Stimulated activated CD4-positive, alpha-beta T cell treated with anti-CD3 and anti-CD28 coated beads, Interleukin-1b, Interleukin-23, amount 100 ng/mL, for 4 hours (primary cell): ENCODE results near the gene NR6A1.
"Not testable (repeated sequence)": the region's sequence is repeated elsewhere in the genome, so short reads cannot be mapped to it uniquely, and the experiment has no call there.

ENCODE experiments used
- DNase-seq, 2 donors: peaks; one replicate each; pipeline ENCODE4 v3.0.0-alpha.2; 2020; ENCODE audit warnings: low read depth in 2 of 2

NR6A1 gene

DNA sequence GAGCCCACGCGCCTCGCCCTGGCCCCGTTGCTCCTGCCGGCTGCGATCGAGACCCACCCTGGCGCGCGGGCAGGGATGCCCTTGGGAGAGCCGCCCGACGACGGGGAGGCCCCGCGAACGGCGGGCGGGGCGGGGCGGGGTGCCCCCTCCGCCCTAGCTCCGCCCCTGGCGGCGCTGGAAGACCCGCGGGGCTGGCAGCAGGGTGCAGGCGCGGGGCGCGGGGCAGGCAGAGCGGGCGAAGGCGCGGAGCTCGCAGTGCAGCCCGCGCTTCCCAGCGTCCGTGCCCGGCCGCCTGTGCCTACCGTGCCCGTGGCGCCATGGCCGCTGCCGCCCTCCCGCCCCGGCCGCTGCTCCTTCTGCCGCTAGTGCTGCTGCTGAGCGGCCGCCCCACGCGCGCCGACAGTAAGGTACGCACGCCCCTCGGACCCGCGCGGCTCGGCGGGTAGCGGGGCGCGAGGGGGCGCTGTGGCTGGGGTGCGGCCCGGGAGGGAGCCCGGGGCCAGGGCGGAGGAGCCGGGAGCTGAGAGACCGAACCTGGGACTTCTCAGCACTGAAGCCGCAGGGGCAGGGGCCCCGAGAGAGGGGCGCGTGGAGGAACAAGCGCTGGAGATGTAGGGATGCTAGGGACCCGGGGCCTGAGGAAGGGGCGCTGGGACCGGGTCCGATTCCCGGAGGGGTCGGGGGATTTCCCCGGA lies 6.0 kb upstream of the NR6A1 start, which contains the start of gene OLFML2A:
Gene OLFML2A, plus strand, starts transcription at position 180 of the 695 bp plus-strand sequence. Its CDS starts 138 bp downstream, at position 318.
- DNase-seq = peak in 1 of 2 donors; percentile 15

- DNase-seq = no peak
These were observed 5.5 kb upstream of the NR6A1 start for GRCh38 chr9:124776618-124776953.

DNA sequence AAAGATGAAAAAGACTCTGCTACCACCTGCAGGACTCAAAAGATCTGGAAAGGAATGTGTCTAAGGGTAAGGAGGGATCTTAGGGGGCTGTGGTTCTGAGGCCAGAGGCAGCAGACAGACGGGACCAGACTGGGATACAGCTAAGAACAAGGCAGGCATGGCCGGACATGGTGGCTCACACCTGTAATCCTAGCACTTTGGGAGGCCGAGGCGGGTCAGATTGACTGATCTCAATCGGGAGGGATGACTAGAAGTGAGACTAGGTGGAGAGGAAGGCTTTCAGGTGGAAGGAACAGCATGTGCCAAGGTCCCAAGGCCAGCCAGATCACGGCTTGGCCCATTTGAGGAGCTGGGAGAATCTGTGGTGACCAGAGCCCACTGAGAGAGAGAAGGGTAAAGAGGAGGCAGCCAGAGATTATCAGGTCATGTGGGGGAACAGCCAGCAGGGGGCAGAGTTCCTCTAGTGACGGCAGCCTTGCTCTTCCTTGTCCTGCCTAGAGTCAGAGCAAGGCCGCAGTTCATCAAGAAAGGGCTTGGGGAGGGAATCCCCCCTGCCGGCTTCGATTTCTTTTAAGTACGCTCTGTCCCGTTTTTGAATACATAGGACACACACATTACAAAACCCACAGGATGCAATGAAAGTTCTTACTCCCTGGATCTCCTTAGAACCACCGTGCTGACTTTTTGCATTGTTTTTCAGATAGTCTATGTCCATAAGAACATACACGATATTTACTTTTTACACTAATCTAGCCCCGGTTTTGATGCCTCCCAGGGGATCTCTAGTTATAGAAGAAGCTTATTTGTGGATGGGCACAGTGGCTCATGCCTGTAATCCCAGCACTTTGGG lies 3.2 kb upstream of the NR6A1 start:
- DNase-seq = peak; percentile 82 to 84

DNA sequence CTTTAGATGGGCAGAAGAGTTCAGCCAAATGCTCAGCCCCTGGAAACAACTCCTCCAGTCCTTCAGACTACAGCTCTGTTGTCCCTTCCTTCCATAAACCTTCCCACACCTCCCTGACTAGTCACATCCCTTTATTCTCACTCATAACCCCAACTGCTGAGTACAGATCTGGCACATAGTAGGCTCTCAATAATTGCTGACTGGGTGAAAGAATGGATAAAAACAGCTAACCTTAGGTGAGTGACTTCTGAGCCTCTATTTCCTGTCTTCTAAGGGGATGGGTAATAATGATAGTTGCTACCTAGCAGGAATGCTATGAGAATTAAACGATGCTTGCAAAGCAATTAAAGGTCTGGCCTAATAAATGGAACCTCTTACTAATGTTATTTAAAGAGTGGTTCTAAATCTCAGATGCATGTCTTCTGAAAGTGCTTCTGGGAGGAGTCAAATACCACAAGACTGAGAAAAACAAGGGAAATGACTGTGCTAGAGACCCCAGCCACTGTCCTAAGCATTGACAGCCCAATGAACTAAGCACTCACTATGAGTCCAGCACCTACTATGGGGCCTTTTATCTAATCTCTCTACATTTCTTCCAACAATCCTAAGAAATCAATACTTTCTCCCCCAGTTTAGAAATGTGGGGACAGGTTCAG lies 2.5 kb upstream of the NR6A1 start:
- DNase-seq = no peak

- not testable (repeated sequence) for DNase-seq
These were observed 1.8 kb upstream of the NR6A1 start for GRCh38 chr9:124772877-124773276.

DNA sequence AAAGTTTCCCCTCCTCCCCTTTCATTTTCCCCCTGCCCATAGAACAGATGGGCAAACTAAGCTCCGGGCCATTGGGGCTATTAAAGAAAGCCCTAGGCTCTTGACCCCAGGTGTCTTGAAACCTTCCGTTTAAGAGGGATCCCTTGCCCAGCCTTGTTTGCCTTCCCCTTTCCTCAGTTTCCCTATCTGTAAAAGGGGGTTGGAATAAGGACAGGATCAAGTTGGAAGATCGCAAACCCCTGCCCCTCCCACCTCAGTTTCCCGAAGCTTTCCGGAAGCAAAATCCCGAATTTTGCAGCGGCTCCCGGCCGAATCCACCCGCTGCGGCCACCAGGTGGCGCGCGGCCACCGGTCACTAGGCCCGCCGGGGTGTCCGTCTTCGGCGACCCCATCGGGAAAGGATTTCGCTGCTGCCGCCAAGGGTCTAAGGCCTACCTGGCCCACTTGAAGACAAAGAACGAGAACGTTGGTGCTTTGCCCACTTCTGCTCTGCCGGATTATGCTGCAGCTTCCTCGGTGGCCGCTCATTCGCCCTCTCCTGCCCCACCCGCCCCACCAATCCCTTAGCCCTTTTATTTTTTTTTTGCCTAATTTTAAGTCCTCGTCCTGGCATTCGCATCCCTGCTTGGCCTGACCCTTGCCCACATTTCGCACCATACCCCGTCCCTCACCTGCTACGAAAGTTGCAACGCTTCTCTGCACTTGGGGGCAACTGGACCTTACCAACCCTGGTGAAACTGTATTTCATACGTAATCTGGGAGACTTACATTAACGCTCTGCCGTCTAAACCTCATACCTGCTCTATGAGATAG lies 962 bp upstream of the NR6A1 start:
- peak in 1 of 2 donors; percentile 44 for DNase-seq

GRCh38 chr9:124770359-124771020 lies 621 bp downstream of the NR6A1 start:
- DNase-seq = peak in 1 of 2 donors; percentile 22

- DNase-seq = peak in 1 of 2 donors; percentile 20
These were observed 1.4 kb downstream of the NR6A1 start for GRCh38 chr9:124769549-124770358.

- DNase-seq = no peak
These were observed 2.2 kb downstream of the NR6A1 start for GRCh38 chr9:124768750-124769548.

DNA sequence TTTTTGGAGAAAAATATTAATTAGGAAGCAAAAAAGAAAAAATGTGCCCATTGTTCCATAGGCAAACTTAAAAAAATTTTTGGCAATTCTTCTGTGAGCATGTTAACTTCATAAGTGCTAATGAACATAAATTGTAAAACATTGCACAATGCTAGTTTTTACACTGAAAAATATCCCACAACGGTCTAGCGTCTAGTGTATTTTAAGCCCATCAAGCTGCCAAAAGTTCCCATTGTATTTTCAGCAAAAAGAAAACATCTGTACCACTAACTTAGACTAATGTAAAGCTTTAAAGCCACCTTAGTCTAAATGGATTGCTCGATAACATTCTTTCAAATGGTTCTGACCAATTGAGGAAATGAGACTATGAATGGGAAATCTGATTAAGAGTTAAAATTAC lies 2.8 kb downstream of the NR6A1 start:
- no peak for DNase-seq

DNA sequence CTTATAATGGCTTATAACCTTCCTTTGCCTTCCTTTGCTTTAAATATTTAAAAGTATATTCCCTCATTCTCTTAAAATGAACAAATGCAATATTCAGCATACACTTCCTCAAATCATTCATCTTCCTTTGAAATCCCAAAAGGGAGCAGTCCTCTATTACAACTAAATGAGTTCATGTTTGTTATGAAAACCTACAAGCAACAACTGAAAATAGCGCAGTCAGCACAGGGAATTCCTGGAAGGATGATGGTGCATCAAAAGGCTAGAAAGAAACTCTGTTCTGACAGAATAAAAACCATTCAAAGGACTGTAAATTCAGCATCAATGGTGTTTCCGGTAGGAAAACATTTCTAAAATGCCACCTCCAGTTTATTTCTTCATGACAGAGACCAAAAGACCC lies 3.3 kb downstream of the NR6A1 start:
- no peak for DNase-seq

DNA sequence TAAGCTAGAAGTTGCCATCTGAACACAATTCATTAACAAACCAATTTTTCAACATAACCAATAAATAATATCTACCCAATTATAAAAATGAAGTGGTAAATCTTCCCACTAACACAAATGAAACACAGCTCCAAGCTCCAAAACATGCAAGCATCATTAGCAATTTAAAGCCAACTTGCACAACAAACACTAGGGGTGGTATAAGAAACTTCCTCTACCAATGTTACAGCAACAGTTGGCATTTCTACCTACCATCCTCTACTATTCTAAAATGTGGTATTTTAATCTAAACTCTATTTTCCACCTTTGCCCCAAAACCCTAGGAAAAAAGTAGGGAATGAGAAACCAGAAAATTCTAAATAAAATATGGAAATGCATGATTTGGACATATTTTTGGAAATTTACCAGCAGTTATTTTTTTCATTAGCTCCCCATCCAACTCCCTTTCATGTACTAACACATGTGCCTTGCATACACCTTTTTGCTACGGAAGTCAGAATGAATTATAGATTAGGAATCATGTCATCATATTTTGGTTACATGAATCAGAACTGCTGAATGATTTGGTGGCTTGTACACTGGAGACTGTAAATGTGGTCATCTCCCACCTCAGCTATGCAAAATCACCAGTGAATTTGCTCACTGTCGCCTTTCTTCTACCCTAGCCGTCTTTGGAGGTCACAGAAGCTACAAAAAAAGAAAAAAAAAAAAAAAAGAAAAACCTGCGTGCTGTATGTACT lies 4.1 kb downstream of the NR6A1 start:
- no peak for DNase-seq

DNA sequence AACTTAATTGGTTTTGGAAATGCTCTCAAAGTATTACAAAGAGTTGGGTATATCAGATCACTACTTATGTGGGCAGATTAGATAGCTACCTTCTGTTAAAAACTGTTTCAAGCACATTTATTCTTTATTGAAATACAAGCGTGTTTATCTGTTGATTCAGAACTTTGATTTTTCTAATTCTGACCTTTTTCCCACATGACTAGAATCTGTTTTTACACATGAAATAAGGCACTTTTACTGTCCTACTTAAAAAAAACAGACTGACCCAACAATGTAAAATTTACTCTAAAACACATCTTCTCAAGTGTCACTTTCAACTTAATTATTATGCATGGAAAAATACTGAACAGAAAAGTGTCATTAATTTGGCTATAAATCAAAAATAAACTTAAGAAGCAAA lies 4.8 kb downstream of the NR6A1 start:
- DNase-seq = no peak

GRCh38 chr9:124765439-124765835 lies 5.7 kb downstream of the NR6A1 start:
- DNase-seq = no peak

GRCh38 chr9:124764774-124765438 lies 6.2 kb downstream of the NR6A1 start:
- no peak for DNase-seq

DNA sequence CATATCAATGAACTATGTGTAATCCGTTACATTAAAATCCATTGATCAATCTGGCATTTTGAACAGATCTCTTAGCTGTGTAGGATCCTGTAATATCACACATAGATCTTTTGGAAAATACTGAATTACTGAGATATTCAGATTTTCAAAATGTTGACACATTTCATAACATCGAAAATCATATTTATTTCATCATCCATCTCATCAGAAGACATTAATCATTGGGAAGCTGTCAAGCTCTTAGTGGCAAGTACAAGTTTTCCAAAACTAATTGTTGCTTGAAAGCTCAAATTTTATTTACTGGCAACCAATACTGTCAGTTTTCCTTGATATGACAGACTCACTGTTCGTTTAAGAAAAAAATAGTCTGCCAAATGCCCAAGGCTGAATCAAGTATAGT lies 8.5 kb downstream of the NR6A1 start:
- no peak for DNase-seq

DNA sequence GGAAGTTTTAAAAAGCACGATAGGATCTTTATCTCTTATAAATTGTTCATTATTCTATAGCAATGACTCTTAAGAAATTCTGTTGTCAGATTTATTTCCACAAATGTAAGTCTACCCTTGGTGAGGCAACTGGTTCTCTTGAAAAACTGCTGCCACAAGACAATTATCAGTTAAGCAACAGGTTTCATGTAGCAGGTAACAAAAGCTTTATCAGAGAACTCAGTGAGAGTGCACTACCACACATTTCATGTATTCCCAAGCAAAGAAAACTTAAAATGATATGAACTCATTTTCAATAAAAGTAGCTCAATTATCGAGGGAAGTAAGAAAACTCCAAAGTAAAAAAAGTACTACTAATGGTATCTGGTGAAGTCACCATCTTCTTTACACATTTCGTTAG lies 9.4 kb downstream of the NR6A1 start:
- no peak for DNase-seq

DNA sequence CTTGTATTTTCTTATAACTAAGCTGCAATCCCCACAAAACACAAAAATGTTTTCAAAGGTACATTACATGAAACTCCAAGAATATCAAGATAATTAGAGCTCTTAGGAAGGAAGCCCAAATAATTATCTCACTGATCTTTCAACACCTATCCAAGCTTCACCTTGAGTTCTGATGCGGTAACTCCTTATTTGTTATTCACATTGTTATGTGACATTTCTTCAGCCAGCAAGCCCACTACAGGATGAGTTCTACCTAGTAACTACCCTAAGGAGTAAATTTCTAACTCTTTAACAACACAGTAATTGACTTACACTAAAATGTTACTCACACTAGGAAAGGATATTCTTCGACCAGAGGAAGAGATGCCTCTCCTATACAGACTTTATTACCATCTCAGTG lies 9.9 kb downstream of the NR6A1 start:
- DNase-seq = no peak
